ENCODE measurements around the gene TCOF1.

The TCOF1 gene

DNA sequence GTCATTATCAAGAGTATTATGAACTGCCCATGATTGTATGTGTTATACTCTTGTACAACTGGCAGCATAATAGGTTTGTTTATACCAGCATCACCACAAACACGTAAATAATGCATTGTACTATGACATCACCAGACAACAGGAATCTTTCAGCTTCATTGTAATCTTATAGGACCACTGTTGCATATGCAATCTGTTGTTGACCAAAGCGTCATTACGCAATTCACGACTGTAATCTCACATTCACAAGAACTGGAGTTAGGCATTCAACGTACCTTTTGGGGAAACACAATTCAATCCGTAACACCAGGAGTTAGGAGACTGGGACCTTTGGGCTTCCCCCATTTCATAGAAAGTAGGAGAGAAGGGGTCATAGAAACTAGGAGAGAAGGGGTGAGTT is 34.4 kb upstream of the TCOF1 start:
- H3K4me3 ChIP-seq (ENCODE audit: low read depth, low read length) = no peak overlapping the region
- no peak for DNase-seq (ENCODE audit: low read depth)
- TF ChIP-seq, protein P1, sequence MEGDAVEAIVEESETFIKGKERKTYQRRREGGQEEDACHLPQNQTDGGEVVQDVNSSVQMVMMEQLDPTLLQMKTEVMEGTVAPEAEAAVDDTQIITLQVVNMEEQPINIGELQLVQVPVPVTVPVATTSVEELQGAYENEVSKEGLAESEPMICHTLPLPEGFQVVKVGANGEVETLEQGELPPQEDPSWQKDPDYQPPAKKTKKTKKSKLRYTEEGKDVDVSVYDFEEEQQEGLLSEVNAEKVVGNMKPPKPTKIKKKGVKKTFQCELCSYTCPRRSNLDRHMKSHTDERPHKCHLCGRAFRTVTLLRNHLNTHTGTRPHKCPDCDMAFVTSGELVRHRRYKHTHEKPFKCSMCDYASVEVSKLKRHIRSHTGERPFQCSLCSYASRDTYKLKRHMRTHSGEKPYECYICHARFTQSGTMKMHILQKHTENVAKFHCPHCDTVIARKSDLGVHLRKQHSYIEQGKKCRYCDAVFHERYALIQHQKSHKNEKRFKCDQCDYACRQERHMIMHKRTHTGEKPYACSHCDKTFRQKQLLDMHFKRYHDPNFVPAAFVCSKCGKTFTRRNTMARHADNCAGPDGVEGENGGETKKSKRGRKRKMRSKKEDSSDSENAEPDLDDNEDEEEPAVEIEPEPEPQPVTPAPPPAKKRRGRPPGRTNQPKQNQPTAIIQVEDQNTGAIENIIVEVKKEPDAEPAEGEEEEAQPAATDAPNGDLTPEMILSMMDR (IDR thresholded peaks at IDR 0.05; ENCODE audit: insufficient read depth, low read depth, low read length, missing control alignments) = no peak

DNA sequence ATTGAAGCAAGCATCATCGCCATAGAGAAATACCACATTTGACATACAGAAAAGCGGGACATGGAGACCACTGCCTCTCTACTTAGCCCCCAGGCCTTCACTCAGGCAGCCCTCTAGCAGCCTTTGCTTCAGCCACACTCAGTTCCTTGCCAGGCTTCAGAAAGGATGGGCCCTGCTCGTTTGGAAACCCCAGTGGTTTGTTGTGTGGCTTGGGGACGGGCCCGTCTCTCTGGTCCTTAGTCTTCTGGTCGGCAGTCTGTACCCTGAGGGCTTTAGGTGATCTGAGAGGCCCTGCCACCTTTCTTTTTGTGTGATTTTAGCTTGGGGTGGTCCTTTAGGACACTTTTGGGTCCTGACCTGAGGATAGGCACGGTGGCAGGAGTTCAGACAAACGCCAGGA is 33.7 kb upstream of the TCOF1 start:
- H3K4me3 ChIP-seq (ENCODE audit: low read depth, low read length) = no peak overlapping the region
- TF ChIP-seq, protein P1 (IDR thresholded peaks at IDR 0.05; ENCODE audit: insufficient read depth, low read depth, low read length, missing control alignments) = no peak
- DNase-seq (ENCODE audit: low read depth) = no peak

DNA sequence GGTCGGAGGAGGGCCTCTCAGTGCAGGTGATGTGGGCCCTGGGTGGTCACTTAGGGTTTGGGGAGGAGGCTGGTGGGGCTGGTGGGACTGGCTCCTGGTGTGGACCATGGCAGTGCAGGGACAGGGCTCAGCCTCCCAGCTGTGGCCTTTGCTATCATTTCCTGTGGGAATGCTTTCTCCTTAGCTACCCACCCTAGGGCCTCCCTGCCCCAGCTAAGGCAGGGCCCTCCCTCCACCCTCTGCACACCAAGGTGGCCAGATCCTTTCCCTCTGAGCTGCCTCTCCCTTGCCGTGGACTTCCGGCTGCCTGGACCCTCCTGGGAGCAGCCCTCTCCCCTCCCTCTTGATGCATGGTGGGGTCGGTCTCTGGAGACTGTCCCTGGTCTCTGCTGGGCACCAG is 32.1 kb upstream of the TCOF1 start:
- TF ChIP-seq, protein P1 (IDR thresholded peaks at IDR 0.05; ENCODE audit: insufficient read depth, low read depth, low read length, missing control alignments) = no peak
- DNase-seq (ENCODE audit: low read depth) = no peak
- no peak overlapping the region for H3K4me3 ChIP-seq (ENCODE audit: low read depth, low read length)

DNA sequence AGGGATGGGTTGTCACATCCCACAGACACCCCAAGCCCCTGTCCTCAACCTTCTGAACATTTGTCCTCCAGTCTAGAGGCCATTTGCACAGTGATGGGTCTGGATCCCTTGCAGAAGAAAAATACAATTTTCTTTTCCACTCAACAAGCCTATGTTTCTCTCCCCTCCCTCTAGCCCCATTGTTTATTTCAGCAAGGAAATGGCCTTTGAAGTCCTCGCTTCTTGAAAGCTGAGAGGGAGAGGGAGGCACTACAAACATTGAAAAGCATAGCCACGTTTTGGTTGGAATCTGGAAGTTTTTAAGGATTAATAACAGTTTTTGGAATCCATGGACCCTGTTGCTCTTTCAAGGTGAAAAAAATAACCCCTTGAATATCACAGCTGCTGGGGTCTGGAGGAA is 30.8 kb upstream of the TCOF1 start:
- TF ChIP-seq, protein P1 (IDR thresholded peaks at IDR 0.05; ENCODE audit: insufficient read depth, low read depth, low read length, missing control alignments) = no peak
- DNase-seq (ENCODE audit: low read depth) = no peak

DNA sequence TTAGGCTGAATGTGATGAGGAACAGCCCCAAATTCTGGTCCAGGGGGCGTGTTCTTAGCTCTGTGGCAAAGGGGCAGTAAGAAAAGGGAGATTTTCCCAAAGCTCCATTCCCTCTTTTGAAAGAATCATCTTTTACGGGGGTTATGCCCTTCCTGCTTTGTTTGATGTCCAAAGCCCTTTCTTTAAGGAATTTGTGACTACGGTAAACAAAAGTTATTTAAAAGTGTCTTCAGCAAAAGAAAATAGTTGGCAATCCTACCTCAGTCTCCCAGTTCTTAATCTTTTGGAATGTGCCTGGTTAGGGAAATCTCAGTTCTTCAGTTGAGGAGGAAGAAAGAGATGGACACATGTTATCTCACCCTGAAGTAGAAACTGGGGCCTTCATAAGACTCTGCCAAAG is 30.4 kb upstream of the TCOF1 start:
- H3K4me3 ChIP-seq (ENCODE audit: low read depth, low read length) = no peak overlapping the region
- TF ChIP-seq, protein P1 (IDR thresholded peaks at IDR 0.05; ENCODE audit: insufficient read depth, low read depth, low read length, missing control alignments) = no peak
- no peak for DNase-seq (ENCODE audit: low read depth)

More for the DNA sequence above, 30.8 kb upstream of the TCOF1 start:
- no peak overlapping the region for H3K4me3 ChIP-seq (ENCODE audit: low read depth, low read length)

DNA sequence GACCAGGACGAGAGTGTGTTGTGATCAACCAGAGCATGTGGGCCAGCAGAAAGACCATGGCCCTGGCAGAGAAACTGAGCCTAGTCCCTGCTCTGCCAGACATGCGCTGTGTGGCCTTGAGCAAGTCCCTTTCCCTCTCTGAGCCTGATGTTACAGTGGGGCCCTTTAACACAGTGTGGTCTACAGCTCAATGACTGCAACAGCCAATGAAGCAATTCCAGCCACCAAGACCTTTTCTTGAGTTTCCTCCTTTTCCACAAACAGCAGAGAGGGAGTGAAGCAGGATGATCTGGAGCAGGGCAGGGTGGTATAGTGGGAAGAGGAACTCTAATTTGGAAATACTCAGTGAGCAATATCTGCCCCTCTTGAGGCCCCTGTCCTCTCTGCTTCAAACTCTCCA is 29.0 kb upstream of the TCOF1 start:
- no peak for DNase-seq (ENCODE audit: low read depth)
- H3K4me3 ChIP-seq (ENCODE audit: low read depth, low read length) = no peak overlapping the region
- TF ChIP-seq, protein P1 (IDR thresholded peaks at IDR 0.05; ENCODE audit: insufficient read depth, low read depth, low read length, missing control alignments) = no peak

DNA sequence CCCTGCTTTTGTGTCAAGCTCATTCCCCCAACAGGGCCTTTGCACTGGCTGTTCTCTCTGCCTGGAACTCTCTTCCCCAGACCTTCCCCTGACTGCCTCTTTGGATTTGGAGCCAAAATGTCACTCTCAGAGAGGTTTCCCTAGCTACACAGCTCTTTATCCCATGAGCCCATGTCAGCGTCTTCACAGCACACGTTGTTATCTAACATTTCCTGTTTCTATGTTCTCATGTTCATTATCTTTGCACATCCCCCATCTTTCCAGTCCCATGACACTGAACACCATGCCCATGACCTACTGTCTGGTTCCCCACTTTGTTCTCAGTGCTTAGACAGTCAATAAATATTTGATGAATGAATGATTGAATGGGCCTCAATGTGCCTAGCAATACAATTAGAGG is 28.5 kb upstream of the TCOF1 start:
- TF ChIP-seq, protein P1 (IDR thresholded peaks at IDR 0.05; ENCODE audit: insufficient read depth, low read depth, low read length, missing control alignments) = no peak
- no peak for DNase-seq (ENCODE audit: low read depth)
- no peak overlapping the region for H3K4me3 ChIP-seq (ENCODE audit: low read depth, low read length)
